ENCODE data around the gene LITAF.
"Not testable (repeated sequence)": the region's sequence is repeated elsewhere in the genome, so short reads cannot be mapped to it uniquely, and the experiment has no call there.

Gene LITAF

DNA sequence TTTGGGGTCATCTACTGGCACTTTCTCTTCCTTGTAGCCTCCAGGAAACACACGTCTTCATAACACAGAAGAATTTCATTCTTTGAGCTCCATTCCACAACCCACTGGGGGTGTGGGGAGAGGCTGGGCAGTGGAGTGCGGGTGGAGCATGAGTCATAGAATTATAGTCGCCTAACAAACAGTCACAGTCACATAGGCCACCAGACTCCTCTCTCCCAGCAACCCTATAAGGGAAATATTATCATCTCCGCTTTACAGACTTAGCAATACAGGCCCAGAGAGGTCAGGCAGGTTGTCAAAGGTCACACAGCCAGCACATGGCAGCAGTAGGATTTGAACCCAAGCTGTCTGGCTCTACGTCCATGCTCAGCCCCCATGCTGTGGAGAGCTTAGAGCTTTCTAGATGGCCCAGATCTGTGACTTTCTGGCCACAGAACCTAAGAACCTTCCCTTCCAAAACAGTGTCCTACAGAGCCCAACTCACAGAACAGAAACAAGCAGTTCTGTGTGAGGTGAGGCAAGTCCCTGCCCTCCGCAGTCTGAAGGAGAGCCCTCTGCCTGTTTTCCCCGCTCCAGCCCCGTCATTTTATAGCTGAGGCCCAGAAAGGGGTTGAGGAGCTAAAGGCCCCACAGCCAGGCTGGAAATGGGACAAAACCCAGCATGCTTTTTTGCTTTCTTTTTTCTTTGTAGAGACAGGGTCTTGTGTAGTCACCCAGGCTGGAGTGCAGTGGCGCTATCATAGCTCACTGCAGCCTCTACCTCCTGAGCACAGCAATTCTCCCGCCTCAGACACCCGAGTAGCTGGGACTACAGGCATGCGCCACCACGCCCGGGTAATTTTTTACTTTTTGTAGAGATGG is 10.7 kb upstream of the LITAF start:
- peak; percentile 76 for DNase-seq

DNA sequence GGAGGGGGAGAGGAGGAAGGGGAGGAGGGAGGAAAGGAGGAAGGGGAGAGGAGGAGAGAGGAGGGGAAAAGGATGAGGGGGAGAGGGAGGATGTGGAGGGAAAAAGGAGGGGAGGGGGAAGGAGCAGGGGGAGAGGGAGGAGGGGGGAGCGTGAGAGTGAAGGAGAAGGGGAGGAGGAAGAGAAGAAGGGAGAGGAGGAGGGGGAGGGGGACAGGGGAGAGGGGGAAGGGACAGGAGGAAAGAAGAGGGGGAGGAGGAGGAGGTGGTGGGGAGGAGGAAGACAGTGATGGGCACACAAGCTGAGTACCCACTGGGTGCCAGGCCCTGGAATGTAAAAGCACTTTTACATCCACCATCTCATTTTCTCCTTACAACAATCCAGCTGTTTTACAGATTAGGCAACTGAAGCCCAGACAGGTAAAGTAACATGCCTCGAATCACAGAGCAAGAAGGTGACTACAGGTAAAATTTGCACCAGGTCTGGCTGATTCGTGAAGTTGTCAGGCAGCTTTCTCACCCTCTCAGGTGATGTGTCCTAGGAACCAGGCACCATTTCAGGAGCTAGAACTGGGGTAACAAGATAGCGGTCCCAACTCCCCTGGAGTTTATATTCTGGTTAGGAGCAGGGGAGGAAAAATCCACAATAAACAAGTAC is 10.0 kb upstream of the LITAF start:
- DNase-seq: peak; percentile 66

DNA sequence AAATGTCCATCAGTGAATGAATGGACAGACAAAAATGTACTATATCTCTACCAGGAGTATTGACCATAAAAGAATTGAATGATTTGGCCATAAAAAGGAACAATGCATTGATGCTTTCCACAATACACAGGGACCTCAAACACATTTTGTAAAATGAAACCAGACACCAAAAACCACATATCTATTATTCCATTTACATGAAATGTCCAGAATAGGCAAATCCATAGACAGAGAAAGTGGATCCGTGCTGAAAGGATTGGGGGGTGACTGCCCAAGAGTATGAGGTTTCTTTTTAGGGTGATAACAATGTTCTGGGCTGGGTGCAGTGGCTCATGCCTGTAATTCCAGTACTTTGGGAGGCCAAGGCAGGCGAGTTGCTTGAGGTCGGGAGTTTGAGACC is 6.9 kb upstream of the LITAF start:
- no peak for DNase-seq

DNA sequence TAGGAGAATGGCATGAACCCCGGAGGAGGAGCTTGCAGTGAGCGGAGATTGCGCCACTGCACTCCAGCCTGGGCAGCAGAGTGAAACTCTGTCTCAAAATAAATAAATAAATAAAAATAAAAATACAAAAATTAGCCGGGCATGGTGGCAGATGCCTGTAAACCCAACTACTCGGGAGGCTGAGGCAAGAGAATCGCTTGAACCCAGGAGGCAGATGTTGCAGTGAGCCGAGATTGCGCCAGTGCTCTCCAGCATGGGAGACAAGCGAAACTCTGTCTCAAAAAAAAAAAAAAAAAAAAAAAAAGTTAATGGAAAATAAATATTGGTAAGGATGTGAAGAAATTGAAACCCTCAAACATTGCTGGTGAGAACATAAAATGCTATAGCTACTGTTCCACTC is 6.4 kb upstream of the LITAF start:
- DNase-seq: not testable (repeated sequence)

DNA sequence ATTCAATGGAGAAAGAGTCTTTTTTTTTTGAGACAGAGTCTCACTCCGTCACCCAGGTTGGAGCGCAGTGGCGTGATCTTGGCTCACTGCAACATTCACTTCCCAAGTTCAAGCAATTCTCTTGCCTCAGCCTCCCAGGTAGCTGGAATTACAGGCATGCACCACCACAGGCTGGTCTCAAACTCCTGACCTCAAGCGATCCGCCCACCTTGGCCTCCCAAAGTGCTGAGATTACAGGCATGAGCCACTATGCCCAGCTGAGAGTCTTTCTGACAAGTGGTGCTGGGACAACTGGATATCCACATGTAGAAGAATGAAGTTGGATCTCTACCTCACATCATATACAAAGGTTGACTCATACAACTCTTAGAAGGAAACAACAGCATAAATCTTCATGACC is 4.9 kb upstream of the LITAF start:
- not testable (repeated sequence) for DNase-seq

DNA sequence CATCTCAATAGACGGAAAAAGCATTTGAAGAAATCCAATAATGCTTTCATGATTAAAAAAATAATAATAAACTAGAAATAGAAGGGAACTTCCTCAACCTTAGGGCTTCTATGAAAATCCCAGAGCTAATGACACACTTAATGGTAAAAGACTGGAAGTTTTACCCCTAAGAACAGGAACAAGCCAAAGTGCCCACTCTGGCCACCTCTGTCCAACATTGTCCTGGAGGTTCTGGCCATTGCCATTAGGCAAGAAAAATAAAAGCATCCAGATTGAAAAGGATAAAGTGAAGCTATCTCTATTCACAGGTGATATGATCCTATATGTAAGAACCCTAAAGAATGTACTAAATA is 2.5 kb upstream of the LITAF start:
- DNase-seq: no peak

DNA sequence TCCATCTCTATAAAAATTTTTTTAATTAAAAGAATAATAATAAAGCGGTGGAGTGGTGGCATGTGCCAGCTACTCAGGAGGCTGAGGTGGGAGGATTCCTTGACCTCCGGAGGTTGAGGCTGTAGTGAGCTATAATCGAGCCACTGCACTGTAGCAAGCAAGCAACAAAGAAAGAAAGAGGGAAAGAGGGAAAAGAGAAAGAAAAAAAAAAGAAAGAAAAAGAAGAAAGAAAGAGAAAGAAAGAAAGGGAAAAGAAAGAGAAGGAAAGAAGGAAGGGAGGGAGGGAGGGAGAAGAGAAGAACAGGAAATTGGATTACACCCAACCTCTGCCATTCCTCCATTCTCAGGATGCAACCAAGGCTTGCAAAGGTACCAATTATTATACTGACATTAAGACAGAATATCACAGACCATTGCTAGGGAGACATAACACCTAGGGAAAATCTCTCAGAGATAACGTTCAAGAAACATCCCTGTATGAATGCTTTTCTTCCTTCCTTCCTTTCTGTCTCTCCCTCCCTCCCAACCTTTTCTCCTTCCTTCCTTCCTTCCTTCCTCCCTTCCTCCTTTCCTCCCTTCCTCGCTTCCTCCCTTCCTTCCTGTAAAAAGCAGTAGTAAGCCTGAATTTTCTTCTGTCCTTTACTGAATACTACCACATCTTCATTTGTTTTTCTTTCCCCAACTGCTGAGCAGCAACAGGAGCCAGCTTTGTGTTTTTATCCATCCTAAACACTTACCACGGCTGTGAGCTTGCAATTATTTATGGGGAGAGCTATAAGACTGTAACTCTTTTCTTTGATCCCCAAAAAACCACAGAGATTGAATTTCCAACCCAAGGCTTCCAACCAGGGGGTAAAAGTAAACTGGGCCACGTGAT is 1.8 kb upstream of the LITAF start:
- DNase-seq: no peak

DNA sequence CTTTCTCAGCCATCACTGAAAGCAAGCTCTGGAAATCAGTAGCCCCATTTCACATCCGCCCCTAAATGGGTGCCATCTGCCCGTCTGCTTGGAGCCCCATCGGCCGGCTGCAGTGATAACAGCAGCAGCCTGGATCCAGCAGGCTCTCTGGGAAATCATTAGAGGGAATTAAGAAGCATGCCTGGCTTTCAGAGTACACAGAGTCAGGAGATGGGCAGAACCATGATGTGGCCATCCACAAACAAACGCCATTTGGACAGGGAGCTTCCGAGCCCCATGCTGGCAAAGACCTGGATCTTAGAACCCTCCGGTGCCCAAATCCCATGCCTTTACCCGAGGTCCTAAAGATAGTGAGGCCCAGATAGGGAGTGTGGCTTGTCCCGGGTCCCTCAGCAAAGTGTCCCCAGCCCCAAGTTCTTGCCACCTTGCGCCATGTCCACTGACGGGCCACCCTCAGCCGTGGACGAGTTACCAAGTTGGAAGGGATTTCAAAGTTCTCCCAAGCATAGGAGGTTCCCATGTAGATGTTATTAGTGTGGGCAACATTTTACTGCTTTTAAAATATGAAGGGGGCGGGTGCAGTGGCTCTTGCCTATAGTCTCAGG is 1.0 kb upstream of the LITAF start:
- no peak for DNase-seq

DNA sequence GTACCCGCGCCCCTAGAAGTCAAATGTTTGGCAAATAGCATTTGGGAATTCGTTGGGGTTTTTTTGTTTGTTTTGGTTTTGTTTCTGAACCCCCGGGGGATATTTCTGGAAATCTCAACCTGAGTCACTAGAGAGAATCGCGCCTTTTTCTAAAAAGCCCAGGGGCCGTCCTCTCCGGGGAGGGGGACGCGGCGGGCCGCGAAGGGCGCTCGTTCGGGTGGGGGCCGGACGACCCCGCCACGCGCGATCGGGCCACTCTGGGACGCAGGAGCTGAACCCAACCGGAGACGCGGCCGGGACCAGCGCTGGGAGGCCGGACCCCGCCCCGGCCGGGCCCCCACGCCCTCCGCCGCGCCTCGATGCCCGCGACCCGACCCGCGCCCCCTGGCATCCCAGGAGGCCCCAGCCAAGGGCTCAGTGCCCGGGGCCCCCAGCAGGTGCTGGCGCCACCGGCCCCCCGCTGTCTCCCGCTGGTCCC is 302 bp downstream of the LITAF start:
- peak; percentile 52 for DNase-seq

DNA sequence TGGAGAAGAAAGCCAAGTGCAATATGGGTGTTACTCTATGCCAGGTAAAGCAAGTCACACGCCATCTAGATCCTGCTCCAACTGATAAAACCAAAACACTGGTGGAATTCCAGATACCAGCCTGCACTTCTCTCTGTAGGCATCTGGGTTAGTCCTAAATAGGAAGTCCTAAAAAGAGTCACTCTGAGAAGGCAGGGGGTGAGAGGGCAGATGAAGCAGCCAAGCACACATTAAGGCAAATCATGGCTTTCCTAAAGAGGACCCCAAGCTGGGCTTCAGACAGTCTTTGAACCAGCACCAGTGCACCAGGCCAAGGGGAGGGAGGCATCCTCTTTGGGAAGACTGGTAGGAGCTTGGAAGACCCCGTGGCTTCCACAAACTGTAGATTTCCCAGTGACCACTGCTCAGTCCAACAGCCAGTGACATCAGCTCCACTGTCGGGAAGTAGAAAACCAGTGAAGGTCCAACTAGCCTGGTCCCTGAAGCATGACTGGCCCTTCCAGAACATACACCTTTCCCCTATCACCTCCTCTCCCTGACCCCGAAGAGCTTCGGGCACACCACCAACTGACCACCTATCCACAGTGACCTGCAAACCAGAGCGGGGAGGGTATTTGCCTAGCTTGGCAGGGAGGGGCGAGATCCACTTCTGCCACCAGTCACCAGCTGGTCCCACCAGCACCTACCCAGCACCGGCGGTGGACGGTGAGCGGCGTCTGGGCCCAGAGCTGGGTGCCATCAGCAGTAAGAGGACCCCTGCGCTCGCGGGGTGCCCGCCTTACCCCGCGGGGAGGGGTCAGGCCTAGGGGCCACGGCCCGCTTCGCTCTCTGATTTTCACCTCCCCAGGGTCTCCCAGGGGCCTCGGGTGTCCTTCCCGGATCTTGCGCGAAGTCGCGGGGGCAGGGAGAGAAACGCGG is 1.0 kb downstream of the LITAF start:
- peak; percentile 50 for DNase-seq

DNA sequence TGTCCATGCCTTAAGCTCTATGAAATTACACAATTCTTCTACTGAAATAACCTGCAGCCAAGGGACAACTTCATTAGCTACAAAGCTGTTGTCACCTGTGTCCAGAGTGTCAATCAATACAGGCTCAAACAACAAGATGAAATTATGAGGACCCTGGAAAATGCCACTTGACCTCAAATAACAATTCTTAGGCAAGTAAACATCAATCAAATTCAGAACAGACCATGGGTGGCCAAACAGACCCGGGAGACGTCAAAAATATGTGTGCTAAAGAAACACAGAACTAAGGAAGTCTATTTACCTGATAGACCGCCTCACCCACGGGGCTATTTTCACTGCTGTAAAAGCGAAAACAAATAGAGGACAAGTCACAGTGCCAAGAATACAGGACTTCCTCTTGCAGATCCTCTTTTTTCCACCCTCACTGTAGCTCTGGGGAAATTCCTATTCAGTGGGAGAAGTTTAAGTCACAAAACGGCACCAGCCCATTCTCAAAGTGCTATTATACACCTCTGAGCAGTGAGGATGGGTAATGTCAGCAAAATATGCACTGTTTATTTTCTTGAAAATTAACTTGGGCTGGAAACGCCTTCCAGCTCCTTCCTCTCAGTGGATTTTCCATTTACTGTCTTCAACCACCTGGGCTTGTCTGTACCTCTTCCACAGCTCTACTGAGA is 2.7 kb downstream of the LITAF start:
- peak; percentile 38 for DNase-seq

DNA sequence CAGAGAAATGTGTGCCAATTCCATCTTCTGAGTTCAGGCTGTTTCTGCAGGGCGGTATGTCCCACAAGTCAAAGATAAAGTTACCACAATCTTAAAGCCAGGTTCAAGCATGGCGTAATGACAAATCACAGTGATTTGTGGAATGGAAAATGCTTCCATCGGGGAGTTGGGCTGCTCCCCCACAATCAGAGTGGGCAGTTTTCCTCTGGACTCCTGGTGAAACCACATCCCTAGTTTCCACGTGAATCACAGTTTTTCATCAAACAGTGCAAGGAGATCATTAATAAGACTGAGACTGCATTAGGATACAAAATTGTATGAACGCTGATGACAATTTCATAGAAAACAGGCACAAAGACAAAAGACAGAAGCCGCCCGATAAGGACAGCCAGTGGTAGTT is 3.6 kb downstream of the LITAF start:
- DNase-seq: no peak

DNA sequence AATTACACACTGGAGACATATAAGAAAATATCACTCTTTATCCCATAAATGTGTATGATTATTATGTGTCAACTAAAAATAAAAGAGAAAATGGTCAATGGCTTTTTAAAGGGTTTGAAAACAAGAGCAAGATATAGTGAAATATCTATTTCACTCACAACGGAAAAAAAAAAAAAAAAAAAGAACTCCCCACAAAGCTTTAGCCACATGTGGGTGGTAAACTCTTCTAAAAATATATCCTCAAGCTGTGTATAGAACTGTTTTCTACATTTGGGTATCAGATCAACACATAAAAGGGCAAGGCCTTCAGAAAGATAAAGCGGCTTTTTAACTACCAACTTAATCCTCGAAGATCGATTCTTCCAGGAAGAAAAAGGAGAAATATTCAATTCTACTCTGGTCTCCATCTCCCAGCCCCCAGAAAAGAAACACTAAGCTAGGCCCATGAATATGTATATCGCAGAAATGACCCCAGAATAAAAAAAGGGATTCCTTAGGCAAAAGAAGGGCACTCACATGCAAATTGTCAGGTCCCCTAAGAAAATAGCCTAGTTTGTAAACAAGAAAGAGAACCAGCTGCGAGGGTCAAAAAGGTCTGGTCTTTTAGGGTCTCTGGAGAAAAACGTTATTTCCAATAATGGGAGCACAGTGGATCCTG is 4.4 kb downstream of the LITAF start:
- DNase-seq: no peak

DNA sequence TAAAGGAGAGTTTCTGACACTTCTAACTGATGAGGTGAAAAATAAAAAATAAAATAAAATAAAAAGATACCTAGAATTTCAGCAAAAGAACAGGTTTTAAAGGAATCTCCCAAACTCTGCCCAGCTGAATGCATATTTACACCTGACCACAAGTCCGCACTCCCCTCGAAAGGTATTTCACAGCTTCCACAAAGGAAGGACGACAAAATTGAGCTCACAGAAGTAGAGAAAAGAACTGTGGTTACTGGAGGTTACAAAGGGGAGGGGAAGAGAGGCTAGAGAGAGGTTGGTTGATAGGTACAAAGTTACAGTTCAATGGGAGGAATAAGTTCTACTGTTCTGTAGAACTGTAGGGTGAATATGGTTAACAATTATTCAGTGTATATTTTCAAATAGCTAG is 5.0 kb downstream of the LITAF start:
- DNase-seq: no peak

DNA sequence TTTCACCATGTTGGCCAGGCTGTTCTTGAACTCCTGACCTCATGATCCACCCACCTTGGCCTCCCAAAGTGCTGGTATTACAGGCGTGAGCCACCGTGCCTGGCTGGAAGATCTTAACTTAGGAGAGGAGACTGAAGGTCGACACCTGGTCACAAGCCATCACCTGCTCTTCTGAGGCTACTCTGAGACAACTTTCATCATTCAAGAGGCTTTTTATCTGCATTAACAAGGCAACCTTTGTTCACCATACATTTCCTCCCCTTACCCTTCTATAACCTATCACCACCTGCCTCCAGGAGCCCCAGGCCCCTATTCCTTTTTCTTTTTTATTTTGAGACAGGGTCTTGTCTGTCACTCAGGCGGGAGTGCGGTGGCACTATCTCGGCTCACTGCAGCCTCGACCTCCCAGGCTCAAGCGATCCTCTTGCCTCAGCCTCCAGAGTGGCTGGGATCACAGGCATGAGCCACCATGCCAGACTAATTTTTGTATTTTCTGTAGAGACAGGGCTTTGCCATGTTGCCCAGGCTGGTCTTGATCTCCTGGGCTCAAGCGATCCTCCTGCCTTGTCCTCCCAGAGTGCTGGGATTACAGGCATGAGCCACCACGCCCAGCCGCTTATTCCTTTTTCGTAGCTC is 6.2 kb downstream of the LITAF start:
- no peak for DNase-seq

DNA sequence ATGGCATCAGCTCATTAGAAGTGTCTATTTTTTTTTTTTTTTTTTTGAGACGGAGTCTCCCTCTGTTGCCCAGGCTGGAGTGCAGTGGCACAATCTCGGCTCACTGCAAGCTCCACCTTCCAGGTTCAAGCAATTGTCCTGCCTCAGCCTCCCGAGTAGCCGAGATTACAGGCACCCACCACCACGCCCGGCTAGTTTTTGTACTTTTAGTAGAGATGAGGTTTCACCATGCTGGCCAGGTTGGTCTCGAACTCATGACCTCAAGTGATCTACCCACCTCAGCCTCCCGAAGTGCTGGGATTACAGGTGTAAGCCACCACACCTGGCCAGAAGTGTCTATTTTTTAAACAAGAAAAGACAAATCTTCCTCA is 9.4 kb downstream of the LITAF start:
- DNase-seq: not testable (repeated sequence)

DNA sequence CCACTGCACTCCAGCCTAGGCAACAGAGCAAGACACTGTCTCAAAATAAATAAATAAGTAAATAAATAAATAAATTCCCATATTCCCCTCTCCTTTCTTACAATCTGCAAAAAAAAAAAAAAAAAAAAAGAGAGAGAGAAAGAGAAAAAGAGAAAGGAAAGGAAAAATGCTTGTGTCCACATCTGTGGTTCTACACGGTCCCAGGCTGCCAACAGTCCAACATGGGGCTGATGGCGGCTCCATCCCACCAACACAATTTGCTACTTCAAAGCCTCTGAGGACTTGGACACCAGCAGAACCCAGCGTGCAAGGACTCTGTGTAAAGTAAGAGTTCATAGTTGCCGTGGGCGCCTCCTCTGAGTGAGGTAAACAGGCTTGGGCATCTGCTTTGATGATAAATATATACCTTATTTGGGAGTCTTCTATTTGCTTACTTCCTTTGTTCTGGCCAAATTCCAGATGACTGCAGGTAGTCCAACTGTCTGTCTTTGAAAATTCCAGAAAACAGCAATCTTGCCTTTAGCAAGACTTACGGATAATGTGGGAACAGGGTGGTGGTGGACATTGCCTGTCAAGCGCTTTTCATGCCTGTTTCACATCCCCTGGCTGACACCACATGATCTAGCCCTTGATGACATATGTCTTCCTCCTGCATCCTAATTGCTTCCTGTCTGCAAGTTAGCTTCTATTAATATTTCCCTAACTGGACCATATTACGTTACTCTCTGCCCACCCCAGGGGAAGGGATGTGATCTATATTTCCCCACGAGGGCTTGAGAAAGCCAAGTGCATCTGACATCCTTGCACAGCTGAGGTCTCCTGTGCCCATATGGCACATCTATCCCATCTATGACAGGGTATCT is 10.1 kb downstream of the LITAF start:
- peak; percentile 57 for DNase-seq

DNA sequence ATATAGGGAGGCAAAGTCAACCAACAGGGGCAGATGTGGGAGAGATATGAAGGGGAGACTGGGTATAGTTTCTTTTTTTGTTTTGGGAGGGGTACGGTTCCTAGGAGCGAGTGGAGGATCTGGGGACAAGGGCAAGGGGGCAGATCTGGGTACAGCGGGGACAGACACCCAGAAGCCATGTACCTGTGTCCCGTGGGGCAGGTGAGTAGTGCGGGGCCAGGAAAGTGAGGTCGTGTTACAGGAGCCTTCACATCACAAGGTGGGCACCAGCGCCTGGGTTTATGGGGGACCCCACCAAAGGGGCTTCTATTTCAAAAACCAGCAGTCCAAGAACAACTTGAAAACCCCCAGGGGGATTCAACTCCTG is 11.5 kb downstream of the LITAF start:
- DNase-seq: no peak

DNA sequence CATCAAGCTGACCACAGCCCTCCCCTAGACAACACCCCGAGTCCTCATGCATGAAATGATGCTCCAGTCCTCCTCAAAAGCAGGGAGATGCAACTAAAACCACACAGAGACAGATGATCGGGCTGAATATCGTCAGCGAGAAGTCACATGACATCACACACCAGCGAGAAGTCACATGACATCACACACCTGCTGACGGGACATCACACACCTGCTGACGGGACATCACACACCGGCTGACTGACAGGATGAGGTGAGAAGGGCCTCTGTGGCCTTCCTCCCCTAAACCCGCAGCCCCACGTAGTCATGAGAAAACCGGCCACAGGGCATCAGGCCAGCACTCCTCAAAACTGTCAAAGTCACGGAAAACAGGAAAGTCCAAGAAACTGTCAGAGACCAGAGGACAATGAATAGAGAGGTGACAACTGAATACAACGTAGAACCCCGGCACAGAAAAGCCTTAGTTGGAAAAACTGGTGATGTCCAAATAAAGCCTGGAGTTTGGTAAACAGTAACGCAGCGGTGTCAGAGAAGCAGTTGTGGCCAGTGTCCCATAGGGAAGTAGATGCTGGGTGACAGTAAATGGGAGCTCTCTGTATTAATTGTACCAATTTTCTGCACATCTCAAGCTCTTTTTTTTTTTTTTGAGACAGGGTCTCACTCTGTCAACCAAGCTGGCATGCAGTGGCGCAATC is 14.3 kb downstream of the LITAF start:
- no peak for DNase-seq
